Sigmoid colon (tissue), 4 donors: ENCODE measurements around the gene MKNK1.

Source experiments
- CTCF ChIP-seq, 4 experiments: fragments of 450-650 bp in 3 of 4; fragments of 200-600 bp in 1 of 4; IDR thresholded peaks; one replicate each; pipeline ENCODE4 v1.5.1; 2016 to 2019; ENCODE audit warnings: antibody characterized with exemption in 4 of 4, mild to moderate bottlenecking in 3 of 4, moderate library complexity in 2 of 4
- EP300 ChIP-seq, 4 donors: sonication (generic); formaldehyde crosslinking; IDR thresholded peaks; one replicate each; pipeline ENCODE4 v1.6.1; 2017; ENCODE audit warnings: antibody characterized with exemption in 4 of 4
- POLR2A ChIP-seq, 2 donors: fragments of 450-650 bp; IDR thresholded peaks; one replicate each; pipeline ENCODE4 v1.6.1; 2016; ENCODE audit warnings: antibody characterized with exemption in 2 of 2, mild to moderate bottlenecking in 2 of 2, moderate library complexity in 2 of 2
- POLR2AphosphoS5 ChIP-seq, 4 donors: sonication (generic); formaldehyde crosslinking; IDR thresholded peaks; one replicate each; pipeline ENCODE4 v1.6.1; 2017; ENCODE audit warnings: antibody characterized with exemption in 4 of 4

DNA sequence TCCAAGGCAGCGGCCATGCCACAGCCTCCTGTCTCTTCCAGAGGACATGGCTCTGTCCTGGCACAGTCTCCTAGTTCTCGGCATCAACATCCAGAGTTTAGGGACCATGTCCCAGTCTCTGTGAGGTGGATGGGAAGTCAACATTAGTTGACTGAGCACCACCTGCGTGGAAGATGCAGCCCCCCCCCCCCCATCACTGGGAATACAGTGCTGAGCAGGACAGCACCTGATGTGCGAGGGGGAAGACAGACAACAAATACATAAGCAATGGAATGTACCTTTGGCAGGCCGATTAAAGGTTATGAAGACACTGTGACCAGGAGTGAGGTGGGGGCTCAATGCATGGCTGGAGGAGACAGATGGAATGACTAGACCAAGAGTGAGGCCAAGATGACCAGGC, 79.2 kb downstream of the MKNK1 start:
- TF ChIP-seq CTCF (IDR thresholded peaks at IDR 0.05) (no peak), POLR2A (IDR thresholded peaks at IDR 0.05) (no peak), POLR2AphosphoS5 (IDR thresholded peaks at IDR 0.05) (no peak), EP300 (IDR thresholded peaks at IDR 0.05) (no peak)
